ENCODE results near the gene CALN1.
"Not testable (repeated sequence)": the region's sequence is repeated elsewhere in the genome, so short reads cannot be mapped to it uniquely, and the experiment has no call there.

Gene CALN1

GRCh38 chr7:71868797-71869196 is 543.3 kb downstream of the CALN1 start:
- peak; percentile 6 for DNase-seq (ENCODE audit: low read depth, low spot score)

- peak; percentile 55 for DNase-seq (ENCODE audit: low read depth, low spot score)
These were observed 544.5 kb downstream of the CALN1 start for GRCh38 chr7:71867626-71868025.

- no peak for DNase-seq (ENCODE audit: low read depth, low spot score)
These were observed 547.0 kb downstream of the CALN1 start for GRCh38 chr7:71865172-71865571.

- no peak for DNase-seq (ENCODE audit: low read depth, low spot score)
These were observed 548.0 kb downstream of the CALN1 start for GRCh38 chr7:71864130-71864529.

GRCh38 chr7:71860572-71860971 is 551.6 kb downstream of the CALN1 start:
- no peak for DNase-seq (ENCODE audit: low read depth, low spot score)

- DNase-seq (ENCODE audit: low read depth, low spot score): peak; percentile 39
These were observed 554.8 kb downstream of the CALN1 start for GRCh38 chr7:71857338-71857737.

GRCh38 chr7:71854546-71855397 is 557.4 kb downstream of the CALN1 start:
- no peak for DNase-seq (ENCODE audit: low read depth, low spot score)

GRCh38 chr7:71851776-71852498 is 560.2 kb downstream of the CALN1 start:
- DNase-seq (ENCODE audit: low read depth, low spot score): peak; percentile 12

- peak; percentile 57 for DNase-seq (ENCODE audit: low read depth, low spot score)
These were observed 566.0 kb downstream of the CALN1 start for GRCh38 chr7:71846160-71846559.

- no peak for DNase-seq (ENCODE audit: low read depth, low spot score)
These were observed 568.5 kb downstream of the CALN1 start for GRCh38 chr7:71843676-71844075.

- no peak for DNase-seq (ENCODE audit: low read depth, low spot score)
These were observed 569.4 kb downstream of the CALN1 start for GRCh38 chr7:71842786-71843185.

- DNase-seq (ENCODE audit: low read depth, low spot score): no peak
These were observed 569.8 kb downstream of the CALN1 start for GRCh38 chr7:71842381-71842780.

GRCh38 chr7:71835056-71835455 is 577.1 kb downstream of the CALN1 start:
- DNase-seq (ENCODE audit: low read depth, low spot score): no peak

- DNase-seq (ENCODE audit: low read depth, low spot score): peak; percentile 17
These were observed 582.6 kb downstream of the CALN1 start for GRCh38 chr7:71829515-71829914.

GRCh38 chr7:71828361-71828760 is 583.8 kb downstream of the CALN1 start:
- no peak for DNase-seq (ENCODE audit: low read depth, low spot score)

- DNase-seq (ENCODE audit: low read depth, low spot score): no peak
These were observed 586.0 kb downstream of the CALN1 start for GRCh38 chr7:71826141-71826540.

- peak; percentile 17 for DNase-seq (ENCODE audit: low read depth, low spot score)
These were observed 588.0 kb downstream of the CALN1 start for GRCh38 chr7:71824006-71824760.

GRCh38 chr7:71822406-71822805 is 589.7 kb downstream of the CALN1 start:
- DNase-seq (ENCODE audit: low read depth, low spot score): not testable (repeated sequence)

- DNase-seq (ENCODE audit: low read depth, low spot score): no peak
These were observed 594.2 kb downstream of the CALN1 start for GRCh38 chr7:71817916-71818315.

- DNase-seq (ENCODE audit: low read depth, low spot score): no peak
These were observed 604.0 kb downstream of the CALN1 start for GRCh38 chr7:71808115-71808514.

- no peak for DNase-seq (ENCODE audit: low read depth, low spot score)
These were observed 607.9 kb downstream of the CALN1 start for GRCh38 chr7:71804256-71804655.

GRCh38 chr7:71801976-71802375 is 610.2 kb downstream of the CALN1 start:
- DNase-seq (ENCODE audit: low read depth, low spot score): no peak
